MM.1S (cell line): ENCODE data around the gene PIKFYVE.
"Not testable (repeated sequence)": the region's sequence is repeated elsewhere in the genome, so short reads cannot be mapped to it uniquely, and the experiment has no call there.

Experiments
- EZH2 ChIP-seq: fragments of 300-600 bp; sonication (generic); optimal IDR thresholded peaks from 2 replicates; pipeline ENCODE3; 2017; ENCODE audit warnings: low read depth, mild to moderate bottlenecking, antibody characterized with exemption, low read length, mixed read lengths
- EZH2phosphoT487 ChIP-seq: fragments of 300-600 bp; sonication (generic); IDR thresholded peaks from 2 replicates; pipeline ENCODE4 v1.6.1; 2018; ENCODE audit warnings: antibody characterized with exemption, low read length
- TF ChIP-seq, protein P1 (sequence below): fragments of 300-600 bp; sonication (generic); IDR thresholded peaks from 2 replicates; pipeline ENCODE4 v1.5.1; 2016; ENCODE audit warnings: antibody characterized with exemption, low read length, mixed read lengths

DNA sequence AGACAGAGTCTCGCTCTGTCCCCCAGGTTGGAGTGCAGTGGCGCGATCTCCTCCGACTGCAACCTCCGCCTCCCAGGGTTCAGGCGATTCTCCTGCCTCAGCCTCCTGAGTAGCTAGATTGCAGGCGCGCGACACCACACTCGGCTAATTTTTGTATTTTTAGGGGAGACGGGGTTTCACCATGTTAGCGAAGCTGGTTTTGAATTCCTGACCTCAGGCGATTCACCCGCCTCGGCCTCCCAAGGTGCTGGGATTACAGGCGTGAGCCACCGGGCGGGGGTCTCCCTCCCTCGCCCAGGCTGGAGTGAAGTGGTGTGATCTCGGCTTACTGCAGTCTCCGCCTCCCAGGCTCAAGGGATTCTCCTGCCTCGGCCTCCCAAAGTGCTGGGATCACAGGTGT lies 1.5 kb downstream of the PIKFYVE start:
- TF ChIP-seq, protein P1, sequence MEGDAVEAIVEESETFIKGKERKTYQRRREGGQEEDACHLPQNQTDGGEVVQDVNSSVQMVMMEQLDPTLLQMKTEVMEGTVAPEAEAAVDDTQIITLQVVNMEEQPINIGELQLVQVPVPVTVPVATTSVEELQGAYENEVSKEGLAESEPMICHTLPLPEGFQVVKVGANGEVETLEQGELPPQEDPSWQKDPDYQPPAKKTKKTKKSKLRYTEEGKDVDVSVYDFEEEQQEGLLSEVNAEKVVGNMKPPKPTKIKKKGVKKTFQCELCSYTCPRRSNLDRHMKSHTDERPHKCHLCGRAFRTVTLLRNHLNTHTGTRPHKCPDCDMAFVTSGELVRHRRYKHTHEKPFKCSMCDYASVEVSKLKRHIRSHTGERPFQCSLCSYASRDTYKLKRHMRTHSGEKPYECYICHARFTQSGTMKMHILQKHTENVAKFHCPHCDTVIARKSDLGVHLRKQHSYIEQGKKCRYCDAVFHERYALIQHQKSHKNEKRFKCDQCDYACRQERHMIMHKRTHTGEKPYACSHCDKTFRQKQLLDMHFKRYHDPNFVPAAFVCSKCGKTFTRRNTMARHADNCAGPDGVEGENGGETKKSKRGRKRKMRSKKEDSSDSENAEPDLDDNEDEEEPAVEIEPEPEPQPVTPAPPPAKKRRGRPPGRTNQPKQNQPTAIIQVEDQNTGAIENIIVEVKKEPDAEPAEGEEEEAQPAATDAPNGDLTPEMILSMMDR = not testable (repeated sequence)
- not testable (repeated sequence) for TF ChIP-seq EZH2, EZH2phosphoT487
